Cardiac fibroblast (primary cell): ENCODE data around the gene KMT2C.
"Not testable (repeated sequence)": the region's sequence is repeated elsewhere in the genome, so short reads cannot be mapped to it uniquely, and the experiment has no call there.

Experiments
- DNase-seq, 2 donors: peaks; one replicate each; pipeline versions ENCODE4 v3.0.0 to v3.0.0-alpha.2; 2010; ENCODE audit warnings: low read depth in 2 of 2
- H3K4me3 ChIP-seq, 2 donors: replicated peaks in 1 of 2; 1 replicate in 1 of 2; 2 replicates in 1 of 2; pipeline ENCODE4 v1.5.1; 2011; ENCODE audit warnings: low read depth in 2 of 2, low read length in 2 of 2, mild to moderate bottlenecking in 2 of 2, moderate library complexity in 1 of 2
- TF ChIP-seq, protein P1 (sequence below): IDR thresholded peaks from one replicate; pipeline ENCODE4 v1.5.1; 2011; ENCODE audit warnings: low read depth, mild to moderate bottlenecking, low read length, inconsistent platforms

Gene KMT2C

DNA sequence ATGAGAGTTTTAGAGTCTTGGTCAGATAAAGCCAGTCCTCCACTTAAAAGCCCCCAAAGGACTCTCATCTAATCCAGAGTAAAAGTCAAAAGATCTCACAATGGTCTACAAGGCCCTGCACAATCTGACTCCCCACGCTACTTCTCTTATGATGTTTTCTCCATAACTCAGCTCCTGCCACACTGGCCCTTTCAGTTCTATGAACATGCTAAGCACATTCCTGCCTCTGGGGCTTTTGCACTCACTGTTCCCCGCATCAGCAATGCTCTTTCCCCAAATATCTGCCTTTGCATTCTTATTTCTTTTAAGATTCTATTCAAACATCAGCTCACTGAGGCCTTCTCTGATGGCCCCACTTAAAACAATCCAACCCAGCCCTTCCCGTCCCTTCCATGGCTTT is 41.6 kb downstream of the KMT2C start:
- DNase-seq: peak; percentile 52 to 63
- not testable (repeated sequence) for H3K4me3 ChIP-seq
- TF ChIP-seq, protein P1, sequence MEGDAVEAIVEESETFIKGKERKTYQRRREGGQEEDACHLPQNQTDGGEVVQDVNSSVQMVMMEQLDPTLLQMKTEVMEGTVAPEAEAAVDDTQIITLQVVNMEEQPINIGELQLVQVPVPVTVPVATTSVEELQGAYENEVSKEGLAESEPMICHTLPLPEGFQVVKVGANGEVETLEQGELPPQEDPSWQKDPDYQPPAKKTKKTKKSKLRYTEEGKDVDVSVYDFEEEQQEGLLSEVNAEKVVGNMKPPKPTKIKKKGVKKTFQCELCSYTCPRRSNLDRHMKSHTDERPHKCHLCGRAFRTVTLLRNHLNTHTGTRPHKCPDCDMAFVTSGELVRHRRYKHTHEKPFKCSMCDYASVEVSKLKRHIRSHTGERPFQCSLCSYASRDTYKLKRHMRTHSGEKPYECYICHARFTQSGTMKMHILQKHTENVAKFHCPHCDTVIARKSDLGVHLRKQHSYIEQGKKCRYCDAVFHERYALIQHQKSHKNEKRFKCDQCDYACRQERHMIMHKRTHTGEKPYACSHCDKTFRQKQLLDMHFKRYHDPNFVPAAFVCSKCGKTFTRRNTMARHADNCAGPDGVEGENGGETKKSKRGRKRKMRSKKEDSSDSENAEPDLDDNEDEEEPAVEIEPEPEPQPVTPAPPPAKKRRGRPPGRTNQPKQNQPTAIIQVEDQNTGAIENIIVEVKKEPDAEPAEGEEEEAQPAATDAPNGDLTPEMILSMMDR: peak; percentile 48

DNA sequence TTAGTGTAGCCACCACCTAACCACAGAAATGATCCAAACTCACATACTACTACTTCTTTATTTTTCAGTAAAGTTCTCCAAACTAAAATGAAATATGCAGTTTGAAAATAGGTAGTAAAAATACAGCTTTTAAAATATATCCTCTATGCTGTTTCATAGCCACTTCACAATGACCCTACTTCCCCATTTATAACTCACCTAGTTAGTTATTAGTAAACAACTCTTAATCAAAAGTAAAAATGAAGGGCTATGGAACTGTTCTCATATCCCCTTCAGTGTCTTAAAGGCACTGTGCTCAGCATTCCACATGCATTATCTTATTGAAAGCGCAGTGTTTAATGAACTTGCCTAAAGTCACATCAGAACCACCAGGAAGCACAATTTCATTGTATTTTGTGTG is 43.5 kb downstream of the KMT2C start:
- TF ChIP-seq, protein P1: no peak
- DNase-seq: no peak
- H3K4me3 ChIP-seq: no peak overlapping the region

DNA sequence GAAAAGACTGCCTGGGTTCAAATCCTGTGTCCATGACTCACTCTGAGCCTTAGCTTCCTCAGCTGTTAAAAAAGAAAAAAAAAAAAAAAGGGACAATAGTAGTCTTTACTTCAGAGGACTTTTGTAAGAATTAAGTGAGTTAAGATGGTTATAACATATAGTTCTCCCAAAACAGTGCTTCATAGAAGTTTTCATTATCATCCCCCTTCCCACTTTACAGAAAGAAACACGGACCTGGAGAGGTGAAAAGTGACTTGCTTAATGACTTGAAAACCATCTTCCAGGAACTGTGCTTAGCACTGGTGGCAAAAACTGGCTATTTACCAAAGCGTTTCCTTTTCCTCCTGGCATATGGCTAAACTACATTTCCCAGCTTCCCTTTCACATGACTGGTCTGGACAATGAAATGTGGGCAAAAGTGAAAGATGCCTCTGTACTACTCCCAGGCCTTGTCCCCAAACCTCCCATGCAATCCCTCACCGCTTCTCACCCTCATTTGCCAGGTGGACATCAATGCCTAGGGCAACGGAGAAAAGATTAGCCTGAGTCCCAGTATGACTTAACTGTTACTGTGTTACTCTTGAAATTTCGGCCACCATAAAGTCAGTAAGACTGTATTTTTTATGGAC is 49.6 kb downstream of the KMT2C start:
- DNase-seq: not testable (repeated sequence)

DNA sequence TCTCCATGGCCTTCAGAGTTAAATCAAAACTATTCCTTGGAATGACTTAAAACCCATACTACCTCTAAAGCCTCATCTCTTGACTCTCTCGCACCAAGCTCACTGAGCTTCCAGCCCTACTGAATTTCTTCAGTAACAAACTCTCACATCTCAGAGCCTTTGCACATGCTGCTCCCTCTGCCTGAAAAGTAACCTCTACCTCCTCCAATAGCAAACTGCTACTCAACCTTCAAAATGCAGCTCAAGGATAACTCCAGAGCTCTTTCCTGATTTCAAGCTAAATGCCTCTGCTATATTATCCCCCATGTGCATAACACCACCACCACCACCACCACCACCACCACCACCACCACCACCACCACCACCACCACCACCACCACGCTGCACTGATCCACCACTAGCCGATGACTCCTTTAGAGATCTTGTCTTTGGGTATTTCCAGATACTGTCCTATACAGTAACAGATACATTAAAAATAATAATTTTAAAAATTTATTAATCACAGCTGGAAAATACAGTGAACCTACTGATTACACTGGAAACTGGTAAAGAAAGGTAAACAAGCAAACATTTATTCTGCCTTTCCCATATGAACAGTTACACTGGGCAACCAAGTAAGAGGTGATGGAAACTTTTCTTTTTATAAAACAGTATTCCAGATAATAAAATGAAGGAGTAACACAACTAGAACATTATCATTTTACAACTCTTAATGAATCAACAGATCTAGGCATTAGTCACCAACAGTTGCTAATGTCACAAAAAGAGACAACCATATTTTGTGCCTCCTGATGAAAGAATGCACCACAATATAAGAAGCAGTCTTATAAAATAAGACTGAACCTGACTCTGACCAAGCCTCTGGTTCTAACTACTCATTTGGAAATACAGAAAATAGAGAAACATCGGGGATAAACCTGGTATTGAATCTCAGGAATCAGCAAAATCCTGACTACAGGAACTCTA is 51.3 kb downstream of the KMT2C start:
- not testable (repeated sequence) for DNase-seq, H3K4me3 ChIP-seq

More for the DNA sequence above, 49.6 kb downstream of the KMT2C start:
- H3K4me3 ChIP-seq: not testable (repeated sequence)

DNA sequence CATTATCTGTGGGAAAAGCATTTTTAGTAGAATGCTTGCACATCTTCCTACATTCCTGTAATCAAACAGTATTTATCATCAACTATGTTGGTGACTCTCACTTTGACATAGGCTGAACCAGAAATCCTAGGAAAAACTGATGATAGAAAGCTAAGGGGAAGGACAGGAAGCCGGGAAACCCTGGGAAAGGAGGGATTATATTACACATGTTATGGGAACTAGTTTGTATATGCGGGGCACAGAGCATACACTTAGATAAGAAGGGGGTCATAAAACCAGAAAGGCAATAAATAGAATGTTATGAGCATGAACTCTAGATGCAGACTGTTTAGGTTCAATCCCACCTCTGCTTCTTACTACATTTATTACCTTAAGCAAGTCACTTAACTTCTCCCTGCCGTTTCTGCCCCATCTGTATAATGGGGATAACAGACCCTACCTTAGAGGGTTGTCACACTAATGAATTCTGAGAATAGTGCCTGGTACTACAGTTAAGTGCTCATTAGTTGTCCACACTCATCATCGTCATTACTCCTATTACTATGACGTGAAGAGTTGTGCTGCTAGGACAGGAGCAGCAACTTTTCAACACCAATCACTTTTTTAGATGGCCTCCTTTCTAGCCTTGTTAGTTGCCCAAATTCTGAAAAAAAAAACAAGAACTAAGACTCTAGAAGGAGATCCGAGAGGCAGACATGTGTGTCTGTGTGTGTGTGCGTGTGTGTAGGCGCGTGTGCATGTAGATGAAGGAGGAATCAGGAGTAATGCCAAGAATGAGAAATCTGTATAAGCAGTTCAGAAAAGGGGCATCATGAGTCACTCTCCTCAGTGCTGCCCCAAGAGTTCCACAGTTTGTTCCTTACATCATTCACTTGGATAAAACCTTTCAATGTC is 52.2 kb downstream of the KMT2C start:
- peak; percentile 84 to 91 for DNase-seq

DNA sequence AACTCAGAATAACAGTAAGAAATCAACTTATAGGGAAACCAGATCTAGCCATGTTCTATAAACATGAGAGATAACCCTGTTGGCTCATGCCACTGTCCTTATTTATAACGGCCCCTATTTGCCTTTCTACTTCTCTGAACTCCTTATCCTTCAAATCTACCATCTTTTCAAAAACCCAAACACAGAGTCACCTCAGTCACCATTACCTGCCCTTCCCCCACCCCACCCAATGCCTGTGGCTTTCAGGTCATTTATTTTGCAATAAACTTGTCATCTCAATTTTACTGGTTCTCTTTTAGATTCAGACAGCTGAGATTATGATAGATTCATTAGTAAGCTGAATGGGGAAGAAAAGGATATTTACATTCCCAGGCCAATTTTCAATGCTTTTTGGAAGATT is 53.6 kb downstream of the KMT2C start:
- TF ChIP-seq, protein P1: no peak

More for the DNA sequence above, 52.2 kb downstream of the KMT2C start:
- TF ChIP-seq, protein P1: no peak
- H3K4me3 ChIP-seq: no peak overlapping the region

DNA sequence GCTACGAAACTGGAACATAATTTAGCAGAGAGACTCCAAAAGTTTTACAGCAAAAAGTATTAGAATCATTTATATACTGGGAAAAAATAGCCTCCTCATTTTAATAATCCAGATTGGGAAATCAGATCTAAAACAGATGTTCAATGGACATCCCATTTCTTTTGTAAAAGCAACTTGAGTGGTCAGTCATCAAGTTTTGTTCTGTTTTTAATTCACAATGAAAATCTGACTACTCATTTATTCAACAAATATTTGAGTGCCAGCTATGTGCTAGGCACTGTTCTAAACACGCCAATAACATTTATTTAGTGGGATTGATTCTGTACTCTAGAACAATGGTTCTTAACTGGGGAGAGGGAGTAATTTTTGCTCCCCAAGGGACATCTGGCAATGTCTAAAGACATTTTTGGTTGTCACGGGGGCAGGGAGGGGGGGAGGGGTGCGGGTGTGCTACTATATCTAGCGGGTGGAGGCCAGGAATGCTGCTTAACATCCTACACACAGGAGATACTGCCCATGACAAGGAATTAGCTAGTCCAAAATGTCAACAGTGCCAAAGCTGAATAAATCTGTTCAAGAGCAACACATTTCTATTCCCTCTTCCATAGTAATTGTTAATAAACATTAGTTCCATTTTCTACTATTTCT is 54.7 kb downstream of the KMT2C start:
- H3K4me3 ChIP-seq: not testable (repeated sequence)
- peak in 1 of 2 donors; percentile 26 for DNase-seq

More for the DNA sequence above, 53.6 kb downstream of the KMT2C start:
- DNase-seq: no peak
- H3K4me3 ChIP-seq: no peak overlapping the region

DNA sequence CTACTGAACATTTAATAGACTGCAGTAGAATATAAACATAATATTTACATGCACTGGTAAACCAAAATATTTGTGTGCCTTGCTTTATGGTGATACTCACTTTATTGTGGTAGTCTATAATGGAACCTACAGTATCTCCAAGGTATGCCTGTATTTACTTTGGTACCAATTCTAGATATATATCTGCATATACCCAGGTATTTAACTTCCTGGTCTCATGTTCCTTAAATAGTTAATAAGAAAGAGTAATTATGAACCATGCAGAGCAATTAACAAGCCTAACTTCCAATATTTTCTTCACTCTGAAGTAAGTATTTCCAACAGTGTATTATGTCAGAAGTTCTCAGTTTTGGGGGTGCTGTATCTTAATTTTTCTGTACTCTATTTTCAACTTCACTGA is 57.3 kb downstream of the KMT2C start:
- not testable (repeated sequence) for DNase-seq, H3K4me3 ChIP-seq

DNA sequence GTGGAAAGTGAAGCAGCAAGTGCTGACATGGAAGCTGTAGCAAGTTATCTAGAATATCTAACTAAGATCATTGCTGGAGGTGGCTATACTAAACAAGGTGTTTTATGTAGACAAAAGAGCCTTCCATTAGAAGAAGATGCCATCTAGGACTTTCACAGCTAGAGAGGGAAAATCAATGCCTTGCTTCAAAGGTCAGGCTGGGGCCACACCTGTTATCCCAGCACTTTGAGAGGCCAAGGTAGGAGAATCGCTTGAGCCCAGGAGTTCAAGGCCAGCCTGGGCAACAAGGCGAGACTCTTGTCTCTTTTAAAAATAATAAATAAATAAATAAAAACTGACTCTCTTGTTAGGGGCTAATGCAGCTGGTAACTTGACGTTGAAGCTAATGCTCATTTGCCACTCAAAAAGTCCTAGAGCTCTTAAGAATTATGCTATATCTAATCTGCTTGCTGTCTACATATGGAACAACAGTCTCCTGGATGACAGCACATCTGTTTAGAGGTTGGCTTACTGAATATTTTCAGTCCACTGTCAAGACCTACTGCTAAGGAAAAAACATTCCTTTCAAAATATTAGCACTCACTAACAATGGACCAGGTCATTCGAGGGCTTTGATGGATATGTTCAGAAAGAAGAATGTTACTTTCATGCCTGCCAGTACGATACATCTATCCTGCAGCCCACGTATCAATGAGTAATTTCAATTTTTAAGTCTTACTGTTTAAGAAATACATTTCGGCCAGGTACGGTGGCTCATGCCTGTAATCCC is 58.9 kb downstream of the KMT2C start:
- not testable (repeated sequence) for DNase-seq

More for the DNA sequence above, 58.9 kb downstream of the KMT2C start:
- not testable (repeated sequence) for H3K4me3 ChIP-seq
